HG03095 (cell line): ENCODE results near the gene RPS27L.

Experiments used
- ATAC-seq: cut with Tn5 transposase; IDR thresholded peaks from one replicate; pipeline ENCODE4 v1.9.1; 2021; ENCODE audit warnings: moderate library complexity; ENCODE audit not compliant: unreplicated experiment

The RPS27L gene

GRCh38 chr15:63157118-63157843 is at the start of gene RPS27L:
Gene RPS27L, minus strand, starts transcription at chr15:63157477. Its CDS starts 72 bp downstream, at chr15:63157405.
- peak; percentile 81 for ATAC-seq

- ATAC-seq = no peak
Observed at GRCh38 chr15:63206079-63206478, 48.8 kb upstream of the RPS27L start.

- ATAC-seq = no peak
Observed at GRCh38 chr15:63203451-63204090, 46.3 kb upstream of the RPS27L start.

GRCh38 chr15:63202861-63203260 is 45.6 kb upstream of the RPS27L start:
- ATAC-seq = no peak

- no peak for ATAC-seq
Observed at GRCh38 chr15:63200464-63201249, 43.4 kb upstream of the RPS27L start.

- no peak for ATAC-seq
Observed at GRCh38 chr15:63198371-63199250, 41.3 kb upstream of the RPS27L start.

GRCh38 chr15:63197626-63198025 is 40.3 kb upstream of the RPS27L start:
- no peak for ATAC-seq

GRCh38 chr15:63196842-63197241 is 39.6 kb upstream of the RPS27L start:
- no peak for ATAC-seq

- ATAC-seq = no peak
Observed at GRCh38 chr15:63195569-63196015, 38.3 kb upstream of the RPS27L start.

- ATAC-seq = no peak
Observed at GRCh38 chr15:63194880-63195568, 37.7 kb upstream of the RPS27L start.

GRCh38 chr15:63194302-63194701 is 37.0 kb upstream of the RPS27L start:
- no peak for ATAC-seq

GRCh38 chr15:63192619-63193206 is 35.4 kb upstream of the RPS27L start:
- no peak for ATAC-seq

- peak; percentile 50 for ATAC-seq
Observed at GRCh38 chr15:63191895-63192618, 34.8 kb upstream of the RPS27L start.

- ATAC-seq = no peak
Observed at GRCh38 chr15:63190769-63191649, 33.7 kb upstream of the RPS27L start.

GRCh38 chr15:63189941-63190768 is 32.9 kb upstream of the RPS27L start:
- no peak for ATAC-seq

GRCh38 chr15:63188926-63189871 is 31.9 kb upstream of the RPS27L start, which contains the start of gene RAB8B:
Gene RAB8B, plus strand, starts transcription at chr15:63189606. Its CDS starts 19 bp downstream, at chr15:63189625.
- peak; percentile 69 for ATAC-seq
